Testis (tissue), 3 donors: ENCODE measurements around the gene GPR15LG. TPM values are rescaled to one million over a fixed set of nuclear protein-coding genes. Genes with fewer than 3 reads are reported as not detected.

Experiments used
- DNase-seq: peaks from one replicate; pipeline ENCODE4 v3.0.0-alpha.2; 2019
- H3K27ac ChIP-seq, 2 donors: fragments of 200-600 bp; sonication (generic); one replicate each; pipeline ENCODE4 v1.5.1; 2019
- H3K27me3 ChIP-seq: fragments of 200-600 bp; sonication (generic); one replicate; pipeline ENCODE4 v1.5.1; 2019
- H3K36me3 ChIP-seq: fragments of 200-600 bp; sonication (generic); one replicate; pipeline ENCODE4 v1.5.1; 2017; ENCODE audit warnings: low read depth; ENCODE audit errors: missing control alignments
- H3K4me1 ChIP-seq: fragments of 200-600 bp; sonication (generic); one replicate; pipeline ENCODE4 v1.5.1; 2019
- H3K4me3 ChIP-seq, 2 donors: fragments of 200-600 bp; sonication (generic); one replicate each; pipeline ENCODE4 v1.5.1; 2017 to 2019
- H3K9me3 ChIP-seq: fragments of 200-600 bp; sonication (generic); one replicate; pipeline ENCODE4 v1.5.1; 2017
- CTCF ChIP-seq, 3 experiments: fragments of 450-650 bp in 2 of 3; fragments of 200-600 bp in 1 of 3; sonication (generic) in 1 of 3; IDR thresholded peaks; one replicate each; pipeline ENCODE4 v1.5.1; 2016 to 2019; ENCODE audit warnings: antibody characterized with exemption in 3 of 3, mild to moderate bottlenecking in 2 of 3, moderate library complexity in 1 of 3
- POLR2A ChIP-seq: fragments of 450-650 bp; IDR thresholded peaks from one replicate; pipeline ENCODE4 v1.6.1; 2017; ENCODE audit warnings: antibody characterized with exemption, mild to moderate bottlenecking, moderate library complexity
- WGBS, 2 donors: methylation state at CpG; one replicate each; pipeline ENCODE4 v1.1.5; 2018; 5-methylcytosine and 5-hydroxymethylcytosine counted together
- intact Hi-C: fragments of 100-400 bp; cut with DNase I; formaldehyde crosslinking; loops from one replicate; pipeline ENCODE4 v1.15.1; 2023; ENCODE audit warnings: low total_unique reads
- polyA plus RNA-seq: library from polyadenylated mRNA; stranded (reverse); fragments of 350-450 nt; fragmentation: Illumina TruSeq; extraction: RNeasy Lipid Tissue Mini Kit (QIAGEN cat#74804); gene quantifications from one replicate; pipeline ENCODE4 v1.2.3, GENCODE V29; 2014; ENCODE audit warnings: low read depth, low replicate concordance; ENCODE audit not compliant: insufficient read depth
- total RNA-seq, 2 donors: library from RNA; depleted of rRNA; stranded (reverse); fragments of >200 nt; gene quantifications; one replicate each; pipeline ENCODE4 v1.2.3, GENCODE V29; 2016

The GPR15LG gene
- total and polyA plus RNA-seq, 3 donors from 2014 or later: not detected

- Histone ChIP-seq H3K4me3 (no peak overlapping the region), H3K9me3 (no peaks in the 10 kb centered on the region), H3K27me3 (no peaks in the 10 kb centered on the region), H3K36me3 (no peaks in the 10 kb centered on the region), H3K27ac (no peak overlapping the region), H3K4me1 (peaks cover 8% of the 10 kb centered on the region)
- TF ChIP-seq POLR2A (no peak), CTCF (IDR thresholded peaks at IDR 0.05) (no peak)
- WGBS, 2 donors: 43 to 47% methylated on average over 4 of the region's 4 CpGs
- DNase-seq: no peak
- intact Hi-C loops: no loop called here
Observed at GRCh38 chr10:84196083-84196482, 22.5 kb downstream of the GPR15LG start.

GRCh38 chr10:84196941-84197340 is 23.3 kb downstream of the GPR15LG start:
- Histone ChIP-seq H3K4me1 (peaks cover 8% of the 10 kb centered on the region), H3K9me3 (no peaks in the 10 kb centered on the region), H3K36me3 (no peaks in the 10 kb centered on the region), H3K27ac (no peak overlapping the region), H3K27me3 (no peaks in the 10 kb centered on the region), H3K4me3 (no peak overlapping the region)
- WGBS, 2 donors: 62 to 75% methylated on average over 5 of the region's 5 CpGs
- TF ChIP-seq POLR2A (no peak), CTCF (IDR thresholded peaks at IDR 0.05) (no peak)
- no peak for DNase-seq
- intact Hi-C loops: no loop called here

GRCh38 chr10:84197643-84198042 is 24.0 kb downstream of the GPR15LG start:
- WGBS, 2 donors: 86 to 100% methylated on average over 1 to 4 of the region's 5 CpGs
- no peak for DNase-seq
- Histone ChIP-seq H3K27ac (no peak overlapping the region), H3K36me3 (no peaks in the 10 kb centered on the region), H3K4me3 (no peak overlapping the region), H3K4me1 (peaks cover 8% of the 10 kb centered on the region), H3K9me3 (no peaks in the 10 kb centered on the region), H3K27me3 (no peaks in the 10 kb centered on the region)
- intact Hi-C loops: no loop called here
- TF ChIP-seq CTCF (IDR thresholded peaks at IDR 0.05): no peak
- TF ChIP-seq POLR2A: no peak

- no peak overlapping the region for H3K27ac ChIP-seq
- H3K36me3 ChIP-seq: no peaks in the 10 kb centered on the region
- no peaks in the 10 kb centered on the region for H3K9me3 ChIP-seq
- TF ChIP-seq CTCF (IDR thresholded peaks at IDR 0.05) (no peak), POLR2A (no peak)
- no peak for DNase-seq
- H3K4me1 ChIP-seq: peaks cover 8% of the 10 kb centered on the region
- intact Hi-C loops: no loop called here
- WGBS, 2 donors: 85 to 88% methylated on average over 6 to 7 of the region's 7 CpGs
- H3K4me3 ChIP-seq: no peak overlapping the region
- no peaks in the 10 kb centered on the region for H3K27me3 ChIP-seq
Observed at GRCh38 chr10:84198206-84198915, 24.8 kb downstream of the GPR15LG start.
